B cell (primary cell): ENCODE data around the gene ADGRA1. TPM values are rescaled to one million over a fixed set of nuclear protein-coding genes. Genes with fewer than 3 reads are reported as not detected.

ENCODE experiments used
- ATAC-seq: fragments of 200-7000 bp; cut with Tn5 transposase; one replicate; pipeline ENCODE4 v1.10.0; 2021; ENCODE audit warnings: low read depth, mild to moderate bottlenecking, moderate number of reproducible peaks, moderate library complexity
- CTCF ChIA-PET: fragments of 350-600 bp; sonication (Branson Sonifier 250); formaldehyde crosslinking; loops from one replicate; lab custom pipeline; 2021; ENCODE audit warnings: antibody characterized with exemption, inconsistent platforms; lab: Charles Lee
- POLR2A ChIA-PET: fragments of 350-600 bp; sonication (Branson Sonifier 250); formaldehyde crosslinking; loops from one replicate; lab custom pipeline; 2021; ENCODE audit warnings: antibody characterized with exemption; lab: Charles Lee
- DNase-seq: peaks from one replicate; pipeline ENCODE4 v3.0.0; 2013
- H2AFZ ChIP-seq: 2 replicates; pipeline ENCODE4 v1.6.1; 2012; ENCODE audit warnings: mild to moderate bottlenecking, low read depth, low read length; ENCODE audit not compliant: insufficient read depth, poor library complexity, severe bottlenecking
- H3K27ac ChIP-seq, 2 donors: 1 replicate in 1 of 2; 2 replicates in 1 of 2; pipeline ENCODE4 v1.5.1; 2012 to 2013; ENCODE audit warnings: low read length in 2 of 2, mild to moderate bottlenecking in 2 of 2, moderate library complexity in 1 of 2
- H3K27me3 ChIP-seq, 4 experiments: fragments of 200-600 bp in 1 of 4; sonication (generic) in 1 of 4; replicated peaks in 1 of 4; 1 replicate in 2 of 4; 2 replicates in 2 of 4; pipeline versions ENCODE4 v1.6.1 to v1.7.0; 2013 to 2016; ENCODE audit warnings: low read length in 3 of 4, mild to moderate bottlenecking in 2 of 4, mixed read lengths in 1 of 4, moderate library complexity in 1 of 4; ENCODE audit not compliant: insufficient read depth in 4 of 4, control insufficient read depth in 3 of 4; ENCODE audit errors: control extremely low read depth in 1 of 4
- H3K36me3 ChIP-seq, 2 experiments: replicated peaks in 1 of 2; 1 replicate in 1 of 2; 2 replicates in 1 of 2; pipeline versions ENCODE4 v1.6.1 to v1.7.1; 2013; ENCODE audit warnings: low read length in 1 of 2; ENCODE audit not compliant: insufficient read depth in 2 of 2, control insufficient read depth in 1 of 2; ENCODE audit errors: control extremely low read depth in 1 of 2, extremely low read depth in 1 of 2
- H3K4me1 ChIP-seq, 2 donors: fragments of 200-600 bp in 1 of 2; sonication (generic) in 1 of 2; 1 replicate in 1 of 2; 2 replicates in 1 of 2; pipeline versions ENCODE4 v1.5.1 to v1.6.1; 2013 to 2017; ENCODE audit warnings: low read length in 2 of 2; ENCODE audit not compliant: control insufficient read depth in 2 of 2, insufficient read depth in 2 of 2
- H3K4me2 ChIP-seq: replicated peaks from 2 replicates; pipeline ENCODE3; 2012; ENCODE audit warnings: mild to moderate bottlenecking, low read depth, low read length; ENCODE audit not compliant: poor library complexity, severe bottlenecking
- H3K4me3 ChIP-seq, 5 experiments: fragments of 200-600 bp in 1 of 5; sonication (generic) in 1 of 5; 1 replicate in 3 of 5; 2 replicates in 2 of 5; pipeline versions ENCODE4 v1.5.1 to v1.7.0; 2011 to 2016; ENCODE audit warnings: low read length in 4 of 5, mild to moderate bottlenecking in 4 of 5, low read depth in 2 of 5, control low read depth in 1 of 5, moderate library complexity in 1 of 5; ENCODE audit not compliant: insufficient read depth in 1 of 5; ENCODE audit errors: control extremely low read depth in 1 of 5, extremely low read depth in 1 of 5
- H3K79me2 ChIP-seq: fragments of 200-600 bp; sonication (generic); one replicate; pipeline ENCODE4 v1.6.0; 2016; ENCODE audit warnings: low read length; ENCODE audit not compliant: control insufficient read depth, insufficient read depth
- H3K9ac ChIP-seq: fragments of 200-600 bp; sonication (generic); 2 replicates; pipeline ENCODE4 v1.6.1; 2017; ENCODE audit warnings: mild to moderate bottlenecking, low read length, moderate library complexity
- H3K9me3 ChIP-seq, 3 donors: one replicate each; pipeline versions ENCODE4 v1.6.1 to v1.7.1; 2013; ENCODE audit warnings: low read length in 2 of 3; ENCODE audit not compliant: control insufficient read depth in 2 of 3, insufficient read depth in 1 of 3; ENCODE audit errors: control extremely low read depth in 1 of 3
- H4K20me1 ChIP-seq: 2 replicates; pipeline ENCODE4 v1.6.0; 2012; ENCODE audit warnings: mild to moderate bottlenecking, low read length; ENCODE audit not compliant: insufficient read depth, control insufficient read depth, poor library complexity, severe bottlenecking
- H3K27ac Mint-ChIP-seq: one replicate; pipeline ENCODE4 v1.8.0; 2021; ENCODE audit warnings: mixed read lengths
- H3K27me3 Mint-ChIP-seq: one replicate; pipeline ENCODE4 v1.8.0; 2021; ENCODE audit warnings: mixed read lengths
- H3K4me1 Mint-ChIP-seq: one replicate; pipeline ENCODE4 v1.8.0; 2021; ENCODE audit warnings: mixed read lengths
- H3K4me3 Mint-ChIP-seq: one replicate; pipeline ENCODE4 v1.8.0; 2021; ENCODE audit warnings: mixed read lengths
- H3K9me3 Mint-ChIP-seq: one replicate; pipeline ENCODE4 v1.8.0; 2022; ENCODE audit warnings: mixed read lengths; ENCODE audit not compliant: insufficient read depth
- CTCF ChIP-seq: fragments of 200-600 bp; IDR thresholded peaks from one replicate; pipeline ENCODE4 v1.8.0; 2022; ENCODE audit warnings: antibody characterized with exemption, mild to moderate bottlenecking
- EZH2 ChIP-seq: IDR thresholded peaks from 2 replicates; pipeline ENCODE4 v1.6.1; 2012; ENCODE audit warnings: borderline replicate concordance, low read depth, mild to moderate bottlenecking, moderate library complexity, low read length; ENCODE audit not compliant: insufficient read depth, poor library complexity, severe bottlenecking
- WGBS: methylation state at CpG from one replicate; pipeline ENCODE4 v1.1.5; 2013; ENCODE audit warnings: missing lambda C conversion rate; ENCODE audit not compliant: insufficient coverage; 5-methylcytosine and 5-hydroxymethylcytosine counted together
- intact Hi-C: fragments of 100-400 bp; cut with micrococcal nuclease; formaldehyde crosslinking; loops from one replicate; pipeline ENCODE4 v1.10.0; 2022
- polyA plus RNA-seq: library from polyadenylated mRNA; depleted of rRNA; stranded (reverse); fragments of >200 nt; gene quantifications from 2 replicates; pipeline ENCODE4 v1.2.3, GENCODE V29; 2012
- total RNA-seq, 2 donors: library from RNA; stranded (reverse); fragments of 120-200 nt in 1 of 2; gene quantifications; 1 replicate in 1 of 2; 2 replicates in 1 of 2; pipeline versions ENCODE4 v1.2.3 to v1.2.4, GENCODE V29; 2013 to 2022

The ADGRA1 gene
- total and polyA plus RNA-seq, 2 donors (not counting 1 experiment from before 2014, with no cell fraction given) = not detected

GRCh38 chr10:133179651-133180050 lies 91.9 kb downstream of the ADGRA1 start:
- Histone ChIP-seq H3K9me3 (peaks cover 0 to 31% (median 3%) of the 10 kb centered on the region in 3 donors), H3K4me3 (no peak overlapping the region), H3K36me3 (no peaks in the 10 kb centered on the region), H3K27me3 (peaks cover 0 to 4% (median 0%) of the 10 kb centered on the region in 4 experiments), H4K20me1 (no peaks in the 10 kb centered on the region), H3K9ac (no peak overlapping the region), H3K4me1 (no peaks in the 10 kb centered on the region), H3K79me2 (no peaks in the 10 kb centered on the region), H3K4me2 (no peak overlapping the region), H3K27ac (no peak overlapping the region), H2AFZ (no peak overlapping the region)
- Mint-ChIP-seq H3K9me3 (peaks cover 6% of the 10 kb centered on the region), H3K27ac (no peak overlapping the region), H3K4me1 (peaks cover under 1% of the 10 kb centered on the region), H3K4me3 (no peak overlapping the region), H3K27me3 (peaks cover 4% of the 10 kb centered on the region)
- TF ChIP-seq EZH2 (no peak), CTCF (no peak)
- no peak for ATAC-seq
- WGBS = 86% methylated on average over 26 of the region's 26 CpGs
- ChIA-PET CTCF (no interaction called here), POLR2A (no interaction called here)
- no peak for DNase-seq
- intact Hi-C loops = no loop called here

- peaks cover 0 to 35% (median 3%) of the 10 kb centered on the region in 3 donors for H3K9me3 ChIP-seq
- Mint-ChIP-seq H3K27me3 (peaks cover 3% of the 10 kb centered on the region), H3K9me3 (peaks cover 5% of the 10 kb centered on the region), H3K4me1 (no peaks in the 10 kb centered on the region), H3K27ac (no peak overlapping the region), H3K4me3 (no peak overlapping the region)
- H3K9ac ChIP-seq = no peak overlapping the region
- CTCF ChIA-PET = no interaction called here
- H3K4me3 ChIP-seq = no peak overlapping the region
- no peak for TF ChIP-seq CTCF
- no peak for TF ChIP-seq EZH2
- H3K27ac ChIP-seq = no peak overlapping the region
- DNase-seq (no peak), ATAC-seq (no peak)
- intact Hi-C loops = no loop called here
- no peak overlapping the region for H3K4me2 ChIP-seq
- H2AFZ ChIP-seq = no peak overlapping the region
- no peaks in the 10 kb centered on the region for H3K36me3 ChIP-seq
- H4K20me1 ChIP-seq = no peaks in the 10 kb centered on the region
- H3K27me3 ChIP-seq = peaks cover 0 to 4% (median 0%) of the 10 kb centered on the region in 4 experiments
- WGBS = 93% methylated on average over 24 of the region's 33 CpGs
- POLR2A ChIA-PET = no interaction called here
- H3K79me2 ChIP-seq = no peaks in the 10 kb centered on the region
- no peaks in the 10 kb centered on the region for H3K4me1 ChIP-seq
Measured at GRCh38 chr10:133180192-133180964, 92.7 kb downstream of the ADGRA1 start.
